Tibial nerve (tissue), 4 donors: ENCODE data around the gene ZNF586.

Experiments
- CTCF ChIP-seq, 5 experiments: fragments of 200-600 bp in 3 of 5; fragments of 450-650 bp in 2 of 5; sonication (generic) in 3 of 5; IDR thresholded peaks; one replicate each; pipeline ENCODE4 v1.5.1; 2016 to 2019; ENCODE audit warnings: antibody characterized with exemption in 5 of 5, mild to moderate bottlenecking in 3 of 5, moderate library complexity in 2 of 5
- EP300 ChIP-seq, 2 donors: sonication (generic); formaldehyde crosslinking; IDR thresholded peaks; one replicate each; pipeline ENCODE4 v1.6.1; 2017; ENCODE audit warnings: antibody characterized with exemption in 2 of 2, mild to moderate bottlenecking in 1 of 2
- POLR2A ChIP-seq, 2 donors: fragments of 450-650 bp; IDR thresholded peaks; one replicate each; pipeline ENCODE4 v1.6.1; 2017; ENCODE audit warnings: antibody characterized with exemption in 2 of 2, mild to moderate bottlenecking in 2 of 2, moderate library complexity in 2 of 2

GRCh38 chr19:57776764-57777296 lies 7.4 kb downstream of the ZNF586 start:
- TF ChIP-seq CTCF (IDR thresholded peaks at IDR 0.05) (no peak), POLR2A (IDR thresholded peaks at IDR 0.05) (no peak), EP300 (IDR thresholded peaks at IDR 0.05) (no peak)
